Thoracic aorta (tissue), 2 donors: ENCODE measurements around the gene DCUN1D2. TPM values are rescaled to one million over a fixed set of nuclear protein-coding genes. Genes with fewer than 3 reads are reported as not detected.
A peak's percentile ranks its signal among the peaks of the same experiment; 100 is the strongest.

Experiments used
- ATAC-seq: fragments of 150-250 bp; one replicate; pipeline ENCODE4 v1.8.0; 2017; ENCODE audit warnings: low read depth; ENCODE audit not compliant: insufficient number of reproducible peaks, low FRiP score
- DNase-seq: peaks from one replicate; pipeline ENCODE4 v3.0.0-alpha.2; 2020; ENCODE audit warnings: low spot score
- H3K27ac ChIP-seq, 2 donors: fragments of 200-600 bp; sonication (generic); 1 replicate in 1 of 2; 2 replicates in 1 of 2; pipeline ENCODE4 v1.5.1; 2016; ENCODE audit warnings: mild to moderate bottlenecking in 2 of 2, moderate library complexity in 2 of 2
- H3K27me3 ChIP-seq: fragments of 200-600 bp; sonication (generic); replicated peaks from 2 replicates; pipeline ENCODE4 v1.6.0; 2016; ENCODE audit warnings: mild to moderate bottlenecking; ENCODE audit not compliant: insufficient read depth
- H3K36me3 ChIP-seq: fragments of 200-600 bp; sonication (generic); one replicate; pipeline ENCODE4 v1.5.1; 2016
- H3K4me1 ChIP-seq, 2 donors: fragments of 200-600 bp; sonication (generic); 1 replicate in 1 of 2; 2 replicates in 1 of 2; pipeline versions ENCODE4 v1.5.1 to v1.6.0; 2016; ENCODE audit warnings: low read depth in 2 of 2, mild to moderate bottlenecking in 1 of 2; ENCODE audit not compliant: control insufficient read depth in 1 of 2
- H3K4me3 ChIP-seq: fragments of 200-600 bp; sonication (generic); 2 replicates; pipeline ENCODE4 v1.5.1; 2016; ENCODE audit warnings: mild to moderate bottlenecking
- H3K9me3 ChIP-seq: fragments of 200-600 bp; sonication (generic); 2 replicates; pipeline ENCODE4 v1.5.1; 2016
- total RNA-seq, 2 donors: library from RNA; depleted of rRNA; stranded (reverse); fragments of >200 nt; gene quantifications; one replicate each; pipeline versions ENCODE4 v1.1.0 to v1.2.3, GENCODE V29; 2016
- TF ChIP-seq, protein P1 (sequence below): fragments of 200-600 bp; sonication (generic); IDR thresholded peaks from one replicate; pipeline ENCODE4 v1.5.1; 2019; ENCODE audit warnings: antibody characterized with exemption

DCUN1D2 gene
- total RNA-seq, 2 donors from 2014 or later: 7.3 to 29.8 TPM

DNA sequence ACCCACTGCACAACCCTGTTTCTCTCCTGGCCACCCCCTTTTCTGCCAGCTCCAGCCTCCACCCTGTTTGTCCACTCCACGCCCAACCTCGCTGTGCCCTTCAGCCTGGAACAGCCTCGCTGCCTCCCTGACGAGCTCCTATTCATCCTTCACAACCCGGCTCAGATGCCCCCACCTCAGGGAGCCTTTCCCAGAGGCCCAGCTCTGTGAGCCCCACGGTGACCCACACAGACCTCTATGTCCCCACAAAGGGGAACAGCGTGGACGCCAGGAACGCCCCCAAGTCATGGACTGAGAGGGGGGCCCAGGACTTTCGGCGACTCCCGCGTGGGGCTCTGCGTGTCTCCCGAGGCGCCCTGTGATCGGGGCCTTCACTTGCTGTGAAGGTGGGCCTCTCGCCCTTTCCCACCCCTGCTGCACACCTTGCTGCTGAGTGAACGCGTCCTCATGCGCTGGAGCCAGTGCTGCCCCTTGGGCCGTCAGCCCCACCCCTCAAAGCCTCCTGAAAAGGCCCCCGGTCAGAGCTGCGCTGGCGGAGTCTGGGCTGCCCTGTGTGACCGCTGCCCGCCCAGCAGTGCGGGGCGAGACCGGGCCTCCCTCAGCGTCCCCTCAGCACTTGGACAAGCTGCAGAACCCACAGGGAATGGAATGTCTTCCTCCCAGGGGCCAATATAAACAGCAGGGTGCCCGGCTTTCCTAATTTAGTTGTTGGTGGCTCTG is 77.2 kb downstream of the DCUN1D2 start:
- ATAC-seq (peak; percentile 73), DNase-seq (peak; percentile 31)
- Histone ChIP-seq H3K36me3 (no peaks in the 10 kb centered on the region), H3K27me3 (no peaks in the 10 kb centered on the region), H3K27ac (peak overlapping the region; percentile 90 to 99), H3K4me3 (peak overlapping the region; percentile 53), H3K4me1 (peaks cover 27 to 56% of the 10 kb centered on the region in 2 donors), H3K9me3 (no peaks in the 10 kb centered on the region)
- TF ChIP-seq, protein P1, sequence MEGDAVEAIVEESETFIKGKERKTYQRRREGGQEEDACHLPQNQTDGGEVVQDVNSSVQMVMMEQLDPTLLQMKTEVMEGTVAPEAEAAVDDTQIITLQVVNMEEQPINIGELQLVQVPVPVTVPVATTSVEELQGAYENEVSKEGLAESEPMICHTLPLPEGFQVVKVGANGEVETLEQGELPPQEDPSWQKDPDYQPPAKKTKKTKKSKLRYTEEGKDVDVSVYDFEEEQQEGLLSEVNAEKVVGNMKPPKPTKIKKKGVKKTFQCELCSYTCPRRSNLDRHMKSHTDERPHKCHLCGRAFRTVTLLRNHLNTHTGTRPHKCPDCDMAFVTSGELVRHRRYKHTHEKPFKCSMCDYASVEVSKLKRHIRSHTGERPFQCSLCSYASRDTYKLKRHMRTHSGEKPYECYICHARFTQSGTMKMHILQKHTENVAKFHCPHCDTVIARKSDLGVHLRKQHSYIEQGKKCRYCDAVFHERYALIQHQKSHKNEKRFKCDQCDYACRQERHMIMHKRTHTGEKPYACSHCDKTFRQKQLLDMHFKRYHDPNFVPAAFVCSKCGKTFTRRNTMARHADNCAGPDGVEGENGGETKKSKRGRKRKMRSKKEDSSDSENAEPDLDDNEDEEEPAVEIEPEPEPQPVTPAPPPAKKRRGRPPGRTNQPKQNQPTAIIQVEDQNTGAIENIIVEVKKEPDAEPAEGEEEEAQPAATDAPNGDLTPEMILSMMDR: no peak

DNA sequence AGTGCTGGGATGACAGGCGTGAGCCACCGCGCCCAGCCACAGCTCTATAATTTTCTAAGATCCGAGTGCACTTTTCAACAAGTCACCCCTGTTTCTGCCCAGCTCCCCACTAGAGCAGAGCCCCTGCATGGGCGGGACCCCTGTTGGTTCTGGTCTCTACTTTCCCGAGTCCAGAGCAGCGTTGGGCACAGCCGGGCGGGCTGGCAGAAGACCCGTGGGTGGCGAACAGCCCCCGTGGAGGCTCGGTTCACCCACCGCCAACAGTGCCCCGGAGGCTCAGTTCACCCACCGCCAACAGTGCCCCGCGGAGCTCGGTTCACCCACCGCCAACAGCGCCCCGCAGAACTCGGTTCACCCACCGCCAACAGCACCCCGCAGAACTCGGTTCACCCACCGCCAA is 78.1 kb downstream of the DCUN1D2 start:
- ATAC-seq: no peak
- H3K4me3 ChIP-seq: no peak overlapping the region
- peaks cover 3% of the 10 kb centered on the region for H3K36me3 ChIP-seq
- H3K27ac ChIP-seq: peak overlapping the region; percentile 90 to 96
- peaks cover 27 to 56% of the 10 kb centered on the region in 2 donors for H3K4me1 ChIP-seq
- TF ChIP-seq, protein P1: no peak
- H3K9me3 ChIP-seq: no peaks in the 10 kb centered on the region
- DNase-seq: no peak
- H3K27me3 ChIP-seq: no peaks in the 10 kb centered on the region

DNA sequence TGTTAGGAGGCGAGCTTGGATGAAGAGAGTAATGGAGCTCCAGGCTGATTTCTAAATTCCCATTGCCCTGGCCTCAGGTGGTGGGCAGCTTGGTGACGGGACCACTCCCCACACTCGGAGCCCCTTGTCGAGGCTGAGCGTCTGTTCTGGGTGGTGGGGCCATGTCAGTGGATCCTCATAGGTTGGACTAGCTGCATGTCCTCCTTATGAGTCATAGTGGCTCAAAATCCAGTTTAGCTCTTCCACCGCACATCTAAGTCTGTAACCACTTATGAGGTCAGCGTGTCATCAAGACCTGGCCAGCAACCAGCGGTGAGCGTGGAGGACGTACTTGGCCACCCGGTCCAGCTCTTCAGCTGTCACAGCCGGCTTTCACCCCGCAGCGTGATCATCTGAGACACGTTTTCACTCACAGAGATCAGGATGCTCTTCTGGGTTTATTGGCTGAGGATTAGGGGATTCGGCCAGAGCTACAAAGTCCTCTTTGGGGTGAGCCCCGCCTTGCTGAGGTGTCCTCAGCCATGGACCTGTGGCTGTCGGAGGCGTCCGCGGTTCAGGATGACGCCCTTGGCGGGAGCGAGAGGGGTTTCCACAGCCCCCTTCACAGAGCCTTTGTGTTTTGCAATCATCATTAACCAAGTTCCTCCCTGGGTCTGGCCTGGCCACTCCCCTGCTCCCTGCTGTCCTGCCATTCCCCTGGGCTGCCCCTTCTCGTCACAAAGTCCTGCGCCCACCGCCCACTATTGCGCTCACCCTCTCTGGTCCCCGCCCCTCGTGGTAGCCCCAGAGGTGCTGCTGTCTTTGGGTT is 79.1 kb downstream of the DCUN1D2 start:
- Histone ChIP-seq H3K27me3 (no peaks in the 10 kb centered on the region), H3K4me1 (peaks cover 27 to 56% of the 10 kb centered on the region in 2 donors), H3K4me3 (peak overlapping the region; percentile 60), H3K27ac (peak overlapping the region; percentile 90 to 96), H3K9me3 (no peaks in the 10 kb centered on the region), H3K36me3 (peaks cover 8% of the 10 kb centered on the region)
- TF ChIP-seq, protein P1: no peak
- ATAC-seq (no peak), DNase-seq (peak; percentile 71)

DNA sequence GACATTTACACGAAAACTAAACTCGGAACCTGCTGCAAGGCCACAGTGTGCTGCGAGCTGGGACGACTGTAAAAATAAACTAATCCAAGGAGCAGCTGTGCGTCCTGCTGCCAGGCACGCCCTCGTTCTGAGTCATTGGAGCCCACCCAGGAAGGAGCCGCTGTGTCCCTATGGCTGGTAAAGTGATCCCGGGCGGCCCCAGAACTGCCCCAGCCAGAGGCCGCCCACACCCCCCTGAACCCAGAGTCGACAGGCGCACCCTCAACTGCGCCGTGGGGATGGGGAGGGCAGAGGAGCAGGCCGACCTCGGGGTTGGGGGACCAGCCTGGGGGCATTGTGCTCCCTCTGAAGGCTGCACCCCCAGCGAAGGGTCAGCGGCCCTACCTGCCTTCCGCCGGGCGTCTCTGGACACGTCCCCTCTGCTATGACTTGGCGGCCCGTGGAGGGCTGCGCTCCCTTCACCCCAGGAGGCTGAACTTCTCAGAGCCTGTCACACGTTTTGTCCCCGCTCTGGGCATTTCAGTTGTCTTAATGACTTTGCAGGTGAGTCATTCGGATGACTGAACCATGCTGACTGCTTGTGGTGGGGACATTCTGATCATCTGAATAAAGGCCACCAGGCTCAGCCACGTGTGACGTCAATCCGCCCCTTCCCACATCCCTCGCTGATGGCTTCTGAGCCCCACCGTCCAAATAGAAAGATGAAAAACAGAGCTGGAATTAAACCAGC is 79.9 kb downstream of the DCUN1D2 start:
- no peaks in the 10 kb centered on the region for H3K9me3 ChIP-seq
- TF ChIP-seq, protein P1: no peak
- peaks cover 13% of the 10 kb centered on the region for H3K36me3 ChIP-seq
- DNase-seq (peak; percentile 66), ATAC-seq (peak; percentile 83)
- H3K27ac ChIP-seq: peak overlapping the region; percentile 90 to 96
- H3K4me1 ChIP-seq: peaks cover 27 to 56% of the 10 kb centered on the region in 2 donors
- H3K4me3 ChIP-seq: peak overlapping the region; percentile 60
- no peaks in the 10 kb centered on the region for H3K27me3 ChIP-seq

DNA sequence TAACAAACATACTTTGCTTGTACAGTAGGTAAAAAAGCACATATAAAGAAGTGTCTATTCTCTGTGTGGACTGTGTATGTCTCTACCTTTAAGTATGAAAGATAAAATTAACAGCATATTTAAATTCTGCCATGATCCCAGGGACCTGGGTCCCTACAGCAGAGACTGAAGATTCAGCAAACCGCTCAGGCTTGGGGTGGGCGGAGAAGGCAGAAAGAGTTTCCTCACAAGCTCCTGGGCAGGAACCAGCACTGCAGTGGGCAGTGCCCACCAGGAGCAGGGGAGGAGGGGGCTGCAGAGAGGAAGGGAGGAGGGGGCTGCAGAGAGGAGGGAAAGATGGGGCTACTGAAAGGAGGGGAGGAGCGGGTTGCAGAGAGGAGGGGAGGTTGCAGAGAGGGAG is 81.9 kb downstream of the DCUN1D2 start:
- no peak for ATAC-seq
- DNase-seq: no peak

More for the DNA sequence above, 81.9 kb downstream of the DCUN1D2 start:
- peaks cover 19 to 38% of the 10 kb centered on the region in 2 donors for H3K4me1 ChIP-seq
- H3K27me3 ChIP-seq: no peaks in the 10 kb centered on the region
- H3K36me3 ChIP-seq: peaks cover 16% of the 10 kb centered on the region
- H3K9me3 ChIP-seq: no peaks in the 10 kb centered on the region
- TF ChIP-seq, protein P1: no peak
- no peak overlapping the region for H3K27ac ChIP-seq
- H3K4me3 ChIP-seq: no peak overlapping the region
